Measurements from ENCODE around the gene USP21.
A peak's percentile ranks its signal among the peaks of the same experiment; 100 is the strongest.

Gene USP21

DNA sequence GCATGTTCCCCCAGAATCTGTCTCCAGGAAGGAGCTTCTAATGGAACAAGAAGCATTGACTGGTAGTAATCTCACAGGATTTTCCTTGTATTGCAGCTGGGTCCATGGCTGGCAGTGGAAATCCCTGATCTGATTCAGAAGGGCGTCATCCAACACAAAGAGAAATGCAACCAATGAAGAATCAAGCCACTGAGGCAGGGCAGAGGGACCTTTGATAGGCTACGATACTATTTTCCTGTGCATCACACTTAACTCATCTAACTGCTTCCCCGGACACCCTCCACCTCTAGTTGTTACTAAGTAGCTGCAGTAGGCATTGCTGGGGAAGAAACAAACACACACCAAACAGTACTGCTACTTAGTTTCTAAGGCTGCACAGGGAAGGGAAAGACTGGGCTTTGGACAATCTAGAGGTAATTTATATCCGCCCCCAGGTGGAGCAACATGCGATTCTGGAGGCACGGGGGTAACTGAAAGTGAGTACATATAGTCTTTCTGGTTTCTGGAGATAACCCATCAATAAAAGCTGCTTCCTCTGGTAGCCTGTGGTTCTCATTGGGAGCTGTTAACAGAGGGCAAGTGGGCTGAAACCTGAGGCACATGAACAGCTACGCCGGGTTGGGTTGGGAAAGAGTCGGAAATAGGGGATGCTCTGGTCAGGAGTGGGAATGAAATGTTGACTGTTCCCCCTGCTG, 837 bp upstream of the USP21 start:
- peak overlapping the region; percentile 91 for H3K27ac ChIP-seq
- no peak overlapping the region for H3K9ac ChIP-seq

DNA sequence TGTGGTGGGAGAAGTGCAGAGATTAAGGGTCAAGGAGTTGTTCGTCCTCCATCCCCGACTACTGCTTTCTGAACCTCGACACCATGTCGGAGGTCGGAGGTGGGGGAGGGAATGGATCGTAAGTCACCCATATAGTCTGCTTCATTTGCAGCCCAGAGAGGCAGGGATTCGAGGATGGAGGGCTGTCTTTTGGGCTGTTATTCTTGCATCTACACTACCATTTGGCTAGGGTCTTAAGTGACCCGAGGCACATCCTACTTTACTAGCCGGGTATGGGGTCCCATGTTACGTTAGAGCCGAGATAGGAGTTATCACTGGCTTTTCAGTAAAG, 578 bp downstream of the USP21 start:
- peak overlapping the region; percentile 94 for H3K4me3 ChIP-seq (ENCODE audit: low read depth, low read length)
- no peaks in the 10 kb centered on the region for H3K9me3 ChIP-seq (ENCODE audit: control insufficient read depth, low read length)
- H3K36me3 ChIP-seq (ENCODE audit: control insufficient read depth, insufficient read depth, low read length), result no peaks in the 10 kb centered on the region
- H2AFZ ChIP-seq, result peak overlapping the region; percentile 87
- peak overlapping the region; percentile 69 for H3K4me2 ChIP-seq (ENCODE audit: low read length)
- H3K79me2 ChIP-seq, result peaks cover 4% of the 10 kb centered on the region
- peak overlapping the region; percentile 91 for H3K27ac ChIP-seq
- no peaks in the 10 kb centered on the region for H3K4me1 ChIP-seq
- H3K27me3 ChIP-seq (ENCODE audit: control insufficient read depth, insufficient read depth, low read length), result no peaks in the 10 kb centered on the region
- peak overlapping the region; percentile 37 for H3K9ac ChIP-seq
- TF ChIP-seq, protein P1, sequence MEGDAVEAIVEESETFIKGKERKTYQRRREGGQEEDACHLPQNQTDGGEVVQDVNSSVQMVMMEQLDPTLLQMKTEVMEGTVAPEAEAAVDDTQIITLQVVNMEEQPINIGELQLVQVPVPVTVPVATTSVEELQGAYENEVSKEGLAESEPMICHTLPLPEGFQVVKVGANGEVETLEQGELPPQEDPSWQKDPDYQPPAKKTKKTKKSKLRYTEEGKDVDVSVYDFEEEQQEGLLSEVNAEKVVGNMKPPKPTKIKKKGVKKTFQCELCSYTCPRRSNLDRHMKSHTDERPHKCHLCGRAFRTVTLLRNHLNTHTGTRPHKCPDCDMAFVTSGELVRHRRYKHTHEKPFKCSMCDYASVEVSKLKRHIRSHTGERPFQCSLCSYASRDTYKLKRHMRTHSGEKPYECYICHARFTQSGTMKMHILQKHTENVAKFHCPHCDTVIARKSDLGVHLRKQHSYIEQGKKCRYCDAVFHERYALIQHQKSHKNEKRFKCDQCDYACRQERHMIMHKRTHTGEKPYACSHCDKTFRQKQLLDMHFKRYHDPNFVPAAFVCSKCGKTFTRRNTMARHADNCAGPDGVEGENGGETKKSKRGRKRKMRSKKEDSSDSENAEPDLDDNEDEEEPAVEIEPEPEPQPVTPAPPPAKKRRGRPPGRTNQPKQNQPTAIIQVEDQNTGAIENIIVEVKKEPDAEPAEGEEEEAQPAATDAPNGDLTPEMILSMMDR (IDR thresholded peaks at IDR 0.05), result no peak

More for the DNA sequence above, 837 bp upstream of the USP21 start:
- H2AFZ ChIP-seq, result peak overlapping the region; percentile 87
- TF ChIP-seq, protein P1 (IDR thresholded peaks at IDR 0.05), result no peak
- H3K9me3 ChIP-seq (ENCODE audit: control insufficient read depth, low read length), result no peaks in the 10 kb centered on the region
- no peaks in the 10 kb centered on the region for H3K36me3 ChIP-seq (ENCODE audit: control insufficient read depth, insufficient read depth, low read length)
- peaks cover 4% of the 10 kb centered on the region for H3K79me2 ChIP-seq
- H3K27me3 ChIP-seq (ENCODE audit: control insufficient read depth, insufficient read depth, low read length), result no peaks in the 10 kb centered on the region
- no peaks in the 10 kb centered on the region for H3K4me1 ChIP-seq
- peak overlapping the region; percentile 94 for H3K4me3 ChIP-seq (ENCODE audit: low read depth, low read length)
- peak overlapping the region; percentile 69 for H3K4me2 ChIP-seq (ENCODE audit: low read length)

DNA sequence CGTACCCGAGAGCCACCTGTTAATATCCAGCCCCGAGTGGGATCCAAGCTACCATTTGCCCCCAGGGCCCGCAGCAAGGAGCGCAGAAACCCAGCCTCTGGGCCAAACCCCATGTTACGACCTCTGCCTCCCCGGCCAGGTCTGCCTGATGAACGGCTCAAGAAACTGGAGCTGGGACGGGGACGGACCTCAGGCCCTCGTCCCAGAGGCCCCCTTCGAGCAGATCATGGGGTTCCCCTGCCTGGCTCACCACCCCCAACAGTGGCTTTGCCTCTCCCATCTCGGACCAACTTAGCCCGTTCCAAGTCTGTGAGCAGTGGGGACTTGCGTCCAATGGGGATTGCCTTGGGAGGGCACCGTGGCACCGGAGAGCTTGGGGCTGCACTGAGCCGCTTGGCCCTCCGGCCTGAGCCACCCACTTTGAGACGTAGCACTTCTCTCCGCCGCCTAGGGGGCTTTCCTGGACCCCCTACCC, 1.4 kb downstream of the USP21 start:
- no peaks in the 10 kb centered on the region for H3K9me3 ChIP-seq (ENCODE audit: control insufficient read depth, low read length)
- no peaks in the 10 kb centered on the region for H3K36me3 ChIP-seq (ENCODE audit: control insufficient read depth, insufficient read depth, low read length)
- H3K9ac ChIP-seq, result no peak overlapping the region
- H3K4me3 ChIP-seq (ENCODE audit: low read depth, low read length), result peak overlapping the region; percentile 94
- TF ChIP-seq, protein P1 (IDR thresholded peaks at IDR 0.05), result no peak
- H3K27me3 ChIP-seq (ENCODE audit: control insufficient read depth, insufficient read depth, low read length), result no peaks in the 10 kb centered on the region
- peaks cover 4% of the 10 kb centered on the region for H3K79me2 ChIP-seq
- peak overlapping the region; percentile 69 for H3K4me2 ChIP-seq (ENCODE audit: low read length)
- H2AFZ ChIP-seq, result no peak overlapping the region
- H3K4me1 ChIP-seq, result no peaks in the 10 kb centered on the region
- no peak overlapping the region for H3K27ac ChIP-seq

DNA sequence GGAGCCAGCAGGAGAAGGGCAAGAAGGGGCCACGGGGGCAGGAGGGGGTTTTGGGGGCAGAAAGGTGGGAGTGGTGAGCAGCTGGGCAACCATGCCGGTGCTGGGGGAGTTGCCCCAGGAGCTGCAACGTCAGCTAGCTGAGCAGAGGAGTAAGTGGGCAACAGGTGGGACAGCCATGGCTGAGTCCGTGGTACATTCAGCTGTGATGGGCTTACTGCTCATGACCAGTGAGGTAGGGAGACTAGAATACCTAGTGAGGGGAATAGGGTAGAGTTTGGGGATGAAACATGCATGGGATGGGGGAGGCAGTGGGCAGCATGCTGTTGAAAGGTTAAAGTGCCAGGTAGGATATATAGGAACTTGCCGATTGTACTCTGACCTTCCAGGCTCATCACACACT, 2.4 kb downstream of the USP21 start:
- Histone ChIP-seq H3K9ac (no peak overlapping the region), H3K27ac (no peak overlapping the region)

More for the DNA sequence above, 2.4 kb downstream of the USP21 start:
- Histone ChIP-seq H3K36me3 (ENCODE audit: control insufficient read depth, insufficient read depth, low read length) (no peaks in the 10 kb centered on the region), H3K4me3 (ENCODE audit: low read depth, low read length) (no peak overlapping the region), H3K4me2 (ENCODE audit: low read length) (no peak overlapping the region), H3K4me1 (no peaks in the 10 kb centered on the region), H2AFZ (no peak overlapping the region), H3K79me2 (peaks cover 4% of the 10 kb centered on the region), H3K9me3 (ENCODE audit: control insufficient read depth, low read length) (no peaks in the 10 kb centered on the region), H3K27me3 (ENCODE audit: control insufficient read depth, insufficient read depth, low read length) (no peaks in the 10 kb centered on the region)
- TF ChIP-seq, protein P1 (IDR thresholded peaks at IDR 0.05), result no peak

Measured in parathyroid adenoma (tissue), 2 donors.